ENCODE measurements around the gene EHD4.

The EHD4 gene

GRCh38 chr15:41980654-41981323 lies 8.4 kb upstream of the EHD4 start:
- DNase-seq (ENCODE audit: low read depth), result no peak

DNA sequence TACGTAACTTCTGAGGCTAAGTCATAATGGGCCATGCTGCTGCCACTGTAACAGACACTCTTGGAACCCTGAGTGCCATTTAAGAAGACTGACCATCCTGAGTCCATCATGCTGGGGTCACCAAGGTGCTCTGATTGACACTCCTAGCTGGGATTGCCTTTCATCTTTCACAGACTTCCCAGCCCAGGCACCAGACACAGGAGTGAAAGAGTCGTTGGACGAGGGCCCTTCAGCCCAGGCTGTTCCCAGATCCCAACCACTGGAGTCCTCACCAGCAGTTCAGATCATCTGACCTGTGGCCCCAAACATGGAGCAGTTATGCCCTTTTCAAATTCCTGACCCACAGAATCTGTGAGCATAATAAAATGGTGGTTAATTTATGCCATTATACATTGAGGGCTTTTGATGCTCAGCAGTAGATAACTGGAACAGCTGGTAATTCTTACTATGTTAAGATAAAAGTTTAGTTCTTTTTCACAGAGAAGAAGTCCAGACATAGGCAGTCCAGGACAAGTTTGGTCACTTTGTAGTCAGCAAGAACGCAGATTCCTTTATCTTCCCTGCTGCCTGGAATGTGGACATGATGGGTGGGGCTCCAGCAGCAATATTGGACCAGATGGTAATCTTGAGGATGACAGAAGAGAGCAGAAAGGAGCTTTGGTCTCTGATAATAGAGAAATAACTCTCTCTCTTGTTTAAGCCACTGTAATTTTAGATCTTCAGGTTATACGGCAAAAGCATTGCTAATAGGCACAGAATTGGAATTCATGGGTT lies 7.3 kb upstream of the EHD4 start:
- DNase-seq (ENCODE audit: low read depth), result no peak

DNA sequence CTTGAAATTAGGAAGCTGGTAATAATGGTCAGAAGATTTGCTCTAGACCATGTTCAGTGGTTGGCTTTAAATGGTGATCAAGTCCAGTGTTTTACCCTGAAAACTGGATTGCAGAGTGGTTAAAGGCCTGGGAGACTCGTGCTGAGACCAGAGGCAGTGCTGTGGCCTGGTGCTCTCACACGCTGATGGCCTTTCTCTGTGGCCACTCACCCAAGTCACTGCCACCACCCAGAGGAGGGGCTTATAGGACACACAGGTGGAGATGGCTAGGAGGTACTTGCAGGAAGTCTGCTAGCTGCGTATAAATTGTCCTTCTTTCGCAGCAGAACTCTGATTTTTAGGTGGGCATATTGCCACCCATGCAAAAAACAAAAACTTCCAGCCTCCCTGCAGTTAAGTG lies 6.2 kb upstream of the EHD4 start:
- DNase-seq (ENCODE audit: low read depth), result no peak

DNA sequence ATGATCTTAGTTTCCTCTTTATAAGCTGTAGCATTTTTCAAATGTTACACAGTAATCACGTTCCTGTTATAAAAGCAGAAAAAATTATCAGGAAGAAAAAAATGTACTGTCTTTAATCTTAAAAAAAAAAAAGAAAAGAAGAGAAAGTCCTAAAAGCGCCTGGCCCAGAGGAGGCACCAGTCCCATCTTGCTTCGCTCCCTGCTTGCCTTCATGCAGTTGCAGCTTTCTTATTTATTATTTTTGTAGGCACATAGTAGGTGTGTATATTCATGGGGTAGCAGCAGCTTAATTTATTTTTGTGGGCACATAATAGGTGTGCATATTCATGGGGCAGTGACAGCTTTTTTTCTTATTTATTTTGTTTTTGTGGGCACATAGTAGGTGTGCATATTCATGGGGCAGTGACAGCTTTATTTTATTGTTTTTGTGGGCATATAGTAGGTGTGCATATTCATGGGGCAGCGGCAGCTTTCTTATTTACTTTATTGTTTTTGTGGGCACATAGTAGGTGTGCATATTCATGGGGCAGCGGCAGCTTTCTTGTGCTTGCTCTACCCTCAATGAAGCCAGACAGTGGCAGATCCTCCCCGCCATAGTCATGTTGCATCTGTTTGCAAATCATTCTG lies 5.5 kb upstream of the EHD4 start:
- DNase-seq (ENCODE audit: low read depth), result no peak

- DNase-seq (ENCODE audit: low read depth), result no peak
Measured at GRCh38 chr15:41975669-41976068, 3.3 kb upstream of the EHD4 start.

- no peak for DNase-seq (ENCODE audit: low read depth)
Measured at GRCh38 chr15:41974041-41974440, 1.7 kb upstream of the EHD4 start.

GRCh38 chr15:41971895-41972252 lies 483 bp downstream of the EHD4 start:
- no peak for DNase-seq (ENCODE audit: low read depth)

- no peak for DNase-seq (ENCODE audit: low read depth)
Measured at GRCh38 chr15:41971089-41971894, 1.1 kb downstream of the EHD4 start.

DNA sequence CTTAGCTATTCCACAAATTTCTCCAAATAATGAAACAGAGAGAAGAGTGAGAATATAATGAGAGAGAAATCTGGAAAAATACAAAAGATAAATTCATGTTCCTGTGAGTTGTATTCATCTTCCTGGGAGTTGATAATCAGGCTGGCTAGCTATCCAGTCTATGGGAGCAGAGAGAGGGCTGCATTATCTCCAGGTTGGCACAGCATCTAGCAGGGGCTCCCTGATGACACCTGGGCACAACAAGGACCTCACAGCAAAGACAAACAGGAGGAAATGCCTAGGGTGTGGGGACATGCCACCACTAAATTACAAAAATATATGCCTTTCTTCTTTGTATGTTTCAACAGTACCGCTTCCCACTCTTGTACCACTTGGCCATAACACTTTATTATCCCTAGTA lies 1.9 kb downstream of the EHD4 start:
- no peak for DNase-seq (ENCODE audit: low read depth)

- no peak for DNase-seq (ENCODE audit: low read depth)
Measured at GRCh38 chr15:41969851-41970431, 2.4 kb downstream of the EHD4 start.

DNA sequence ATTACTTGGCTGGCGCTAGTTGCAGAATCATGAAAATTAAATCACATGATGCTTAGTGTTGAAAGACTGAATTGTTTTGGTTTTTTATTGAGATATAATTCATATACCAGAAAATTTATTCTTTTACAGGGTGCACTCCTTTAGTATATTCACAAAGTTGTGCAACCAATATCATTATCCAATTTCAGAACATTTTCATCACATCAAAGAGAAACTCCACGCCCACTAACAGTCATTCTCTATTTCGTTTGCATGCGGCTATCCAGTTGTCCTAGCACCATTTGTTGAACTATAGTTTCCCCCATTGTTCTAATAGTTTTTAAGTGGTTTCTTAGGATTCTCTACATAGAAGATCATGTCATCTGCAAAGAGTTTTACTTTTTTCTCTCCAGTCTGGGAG lies 3.7 kb downstream of the EHD4 start:
- DNase-seq (ENCODE audit: low read depth), result no peak

DNA sequence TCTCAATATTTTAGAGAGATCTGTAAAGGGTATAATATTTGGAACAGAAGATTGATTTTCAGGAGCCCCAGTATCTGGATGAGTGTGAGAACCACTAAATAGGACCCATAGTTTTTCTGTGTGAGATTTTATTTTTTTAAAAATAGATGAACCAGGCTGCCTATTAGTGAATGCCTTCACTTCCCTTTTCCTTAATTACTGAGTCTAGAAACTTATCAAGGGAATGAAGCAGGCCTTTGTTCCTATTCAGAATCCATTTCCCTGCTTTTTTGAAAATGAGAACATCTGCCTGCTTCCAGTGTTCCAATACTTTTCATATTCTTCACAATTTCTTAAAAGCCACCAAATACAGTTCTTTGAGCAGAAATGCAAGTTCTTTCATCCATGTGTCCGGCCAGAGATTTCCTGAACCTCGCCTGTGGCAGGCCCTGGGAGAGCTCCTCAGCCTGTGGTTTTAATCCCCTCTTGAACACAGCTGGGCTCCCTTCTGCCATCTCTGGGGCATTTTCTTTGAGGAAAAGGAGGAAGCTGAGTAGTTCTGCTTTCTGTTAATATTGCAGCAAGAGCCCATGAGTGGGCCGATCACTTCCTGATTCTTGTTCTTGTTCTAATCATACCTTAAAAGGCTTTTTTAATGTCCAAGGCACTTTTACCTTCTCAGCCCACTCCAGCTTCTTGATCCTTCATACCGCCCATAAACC lies 4.7 kb downstream of the EHD4 start:
- DNase-seq (ENCODE audit: low read depth), result no peak

DNA sequence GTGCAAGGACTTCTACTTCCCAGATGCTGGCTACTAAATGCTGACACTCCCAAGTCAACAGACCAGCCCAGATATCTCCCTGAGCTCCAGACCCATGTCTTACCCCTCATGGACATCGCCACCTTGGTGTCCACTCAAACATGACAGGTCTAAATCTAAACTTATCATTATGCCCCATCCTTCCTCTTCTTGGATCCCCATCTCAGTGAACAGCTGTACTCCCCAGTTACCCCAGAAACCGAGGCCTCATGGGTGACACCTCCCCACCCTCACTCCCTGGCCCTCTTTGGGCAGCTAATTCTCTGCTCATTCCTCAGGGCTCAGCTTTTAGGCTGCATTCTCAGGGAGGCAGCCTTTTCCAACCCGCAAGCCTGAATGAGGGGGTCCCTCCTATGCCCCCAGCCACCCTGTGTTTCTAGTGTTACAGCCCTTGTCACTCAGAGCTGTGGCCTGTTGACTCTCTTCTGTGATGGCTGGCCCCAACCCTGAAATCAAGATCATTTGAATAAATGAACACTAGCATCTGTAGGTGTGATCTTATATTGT lies 5.4 kb downstream of the EHD4 start:
- no peak for DNase-seq (ENCODE audit: low read depth)

GRCh38 chr15:41966414-41966812 lies 5.9 kb downstream of the EHD4 start:
- DNase-seq (ENCODE audit: low read depth), result no peak

GRCh38 chr15:41965441-41966413 lies 6.6 kb downstream of the EHD4 start:
- DNase-seq (ENCODE audit: low read depth), result no peak

- no peak for DNase-seq (ENCODE audit: low read depth)
Measured at GRCh38 chr15:41961595-41962202, 10.7 kb downstream of the EHD4 start.

- no peak for DNase-seq (ENCODE audit: low read depth)
Measured at GRCh38 chr15:41961001-41961518, 11.3 kb downstream of the EHD4 start.

DNA sequence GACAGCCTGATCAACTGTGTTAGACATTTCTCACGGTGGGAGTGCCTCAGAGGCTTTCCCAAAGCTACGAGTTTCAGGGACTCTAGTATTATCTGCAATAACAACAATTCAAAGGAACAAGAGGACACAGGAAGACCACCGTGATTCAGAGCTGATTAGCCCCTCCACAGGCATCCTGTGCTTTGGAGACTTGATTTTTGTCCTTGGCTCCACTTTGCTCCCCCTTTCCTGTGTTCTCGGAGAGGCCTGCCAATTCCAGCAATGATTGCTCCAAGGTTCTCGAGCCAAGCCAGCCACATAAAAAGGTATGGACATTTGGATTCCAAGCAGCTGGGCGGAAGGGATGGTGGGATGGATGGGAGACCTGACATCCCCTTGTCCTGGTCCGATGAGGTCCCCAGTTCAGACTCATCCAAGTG lies 14.3 kb downstream of the EHD4 start:
- no peak for DNase-seq (ENCODE audit: low read depth)
